Measurements from ENCODE around the gene MICAL2. TPM values are rescaled to one million over a fixed set of nuclear protein-coding genes. Genes with fewer than 3 reads are reported as not detected.
"Not testable (repeated sequence)": the region's sequence is repeated elsewhere in the genome, so short reads cannot be mapped to it uniquely, and the experiment has no call there.

MICAL2 gene
- total RNA-seq, 1 donor from 2014 or later = 0.27 TPM

DNA sequence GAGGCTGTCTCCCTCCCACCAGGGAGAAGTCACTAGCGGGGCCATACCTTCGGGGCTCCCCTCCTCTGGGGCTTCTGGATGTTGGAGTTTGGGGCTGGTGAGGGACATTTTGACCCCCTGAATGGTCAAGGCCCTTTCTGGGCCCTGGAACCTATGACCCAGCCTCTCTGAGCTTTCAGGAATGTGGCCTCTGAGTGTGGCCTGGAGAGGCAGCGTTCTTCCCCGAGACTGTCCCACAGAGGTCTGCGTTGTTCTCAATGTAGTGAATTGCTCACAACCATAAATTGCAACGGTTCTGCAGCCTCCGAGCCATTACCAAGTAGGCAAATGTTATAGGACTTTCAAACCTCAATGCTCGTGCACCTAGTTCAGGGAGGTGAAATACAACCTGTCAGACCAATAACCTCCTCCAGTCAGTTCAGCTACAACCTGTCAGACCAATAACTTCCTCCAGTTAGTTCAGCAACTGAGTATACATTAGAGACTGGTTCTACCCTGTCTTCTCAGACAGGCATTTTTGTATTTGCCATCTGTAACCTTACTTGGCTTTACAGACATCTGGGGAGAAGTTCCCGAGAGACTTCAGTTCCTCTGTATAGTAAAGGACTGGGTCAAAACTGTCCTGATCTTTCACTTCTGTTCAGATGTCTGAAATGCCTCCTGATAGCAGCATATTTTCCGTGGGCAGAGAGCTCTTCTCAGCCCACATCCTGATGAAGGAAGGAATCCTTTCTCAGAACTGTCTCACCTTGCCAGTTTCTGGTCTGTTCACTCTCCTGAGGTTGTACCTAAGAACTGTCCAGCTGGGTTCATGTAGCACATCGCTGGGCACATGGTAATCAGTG lies 34.2 kb downstream of the MICAL2 start:
- no peaks in the 10 kb centered on the region for H3K9me3 Mint-ChIP-seq
- H3K27ac Mint-ChIP-seq = no peak overlapping the region
- POLR2A ChIA-PET = no interaction called here
- no peak for ATAC-seq (ENCODE audit: low read depth)
- peaks cover 1% of the 10 kb centered on the region for H3K27me3 Mint-ChIP-seq
- intact Hi-C loops (cut with micrococcal nuclease) = no loop called here
- DNase-seq = no peak
- no peaks in the 10 kb centered on the region for H3K36me3 Mint-ChIP-seq (ENCODE audit: low read depth)
- CTCF ChIA-PET = no interaction called here
- H3K4me3 Mint-ChIP-seq = no peak overlapping the region
- TF ChIP-seq, protein P1, sequence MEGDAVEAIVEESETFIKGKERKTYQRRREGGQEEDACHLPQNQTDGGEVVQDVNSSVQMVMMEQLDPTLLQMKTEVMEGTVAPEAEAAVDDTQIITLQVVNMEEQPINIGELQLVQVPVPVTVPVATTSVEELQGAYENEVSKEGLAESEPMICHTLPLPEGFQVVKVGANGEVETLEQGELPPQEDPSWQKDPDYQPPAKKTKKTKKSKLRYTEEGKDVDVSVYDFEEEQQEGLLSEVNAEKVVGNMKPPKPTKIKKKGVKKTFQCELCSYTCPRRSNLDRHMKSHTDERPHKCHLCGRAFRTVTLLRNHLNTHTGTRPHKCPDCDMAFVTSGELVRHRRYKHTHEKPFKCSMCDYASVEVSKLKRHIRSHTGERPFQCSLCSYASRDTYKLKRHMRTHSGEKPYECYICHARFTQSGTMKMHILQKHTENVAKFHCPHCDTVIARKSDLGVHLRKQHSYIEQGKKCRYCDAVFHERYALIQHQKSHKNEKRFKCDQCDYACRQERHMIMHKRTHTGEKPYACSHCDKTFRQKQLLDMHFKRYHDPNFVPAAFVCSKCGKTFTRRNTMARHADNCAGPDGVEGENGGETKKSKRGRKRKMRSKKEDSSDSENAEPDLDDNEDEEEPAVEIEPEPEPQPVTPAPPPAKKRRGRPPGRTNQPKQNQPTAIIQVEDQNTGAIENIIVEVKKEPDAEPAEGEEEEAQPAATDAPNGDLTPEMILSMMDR (IDR thresholded peaks at IDR 0.05) = no peak
- H3K4me1 Mint-ChIP-seq = no peaks in the 10 kb centered on the region

DNA sequence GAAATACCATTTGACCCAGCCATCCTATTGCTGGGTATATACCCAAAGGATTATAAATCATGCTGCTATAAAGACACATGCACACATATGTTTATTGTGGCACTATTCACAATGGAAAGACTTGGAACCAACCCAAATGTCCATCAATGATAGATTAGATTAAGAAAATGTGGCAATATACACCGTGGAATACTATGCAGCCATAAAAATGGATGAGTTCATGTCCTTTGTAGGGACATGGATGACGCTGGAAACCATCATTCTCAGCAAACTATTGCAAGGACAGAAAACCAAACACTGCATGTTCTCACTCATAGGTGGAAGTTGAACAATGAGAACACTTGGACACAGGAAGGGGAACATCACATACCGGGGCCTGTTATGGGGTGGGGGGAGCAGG lies 36.3 kb downstream of the MICAL2 start:
- ATAC-seq (ENCODE audit: low read depth); H3K36me3 Mint-ChIP-seq (ENCODE audit: low read depth); DNase-seq; POLR2A ChIA-PET; H3K9me3 Mint-ChIP-seq; CTCF ChIA-PET; H3K4me1 Mint-ChIP-seq; H3K27ac Mint-ChIP-seq; H3K27me3 Mint-ChIP-seq; H3K4me3 Mint-ChIP-seq; intact Hi-C loops (cut with micrococcal nuclease): not testable (repeated sequence)

DNA sequence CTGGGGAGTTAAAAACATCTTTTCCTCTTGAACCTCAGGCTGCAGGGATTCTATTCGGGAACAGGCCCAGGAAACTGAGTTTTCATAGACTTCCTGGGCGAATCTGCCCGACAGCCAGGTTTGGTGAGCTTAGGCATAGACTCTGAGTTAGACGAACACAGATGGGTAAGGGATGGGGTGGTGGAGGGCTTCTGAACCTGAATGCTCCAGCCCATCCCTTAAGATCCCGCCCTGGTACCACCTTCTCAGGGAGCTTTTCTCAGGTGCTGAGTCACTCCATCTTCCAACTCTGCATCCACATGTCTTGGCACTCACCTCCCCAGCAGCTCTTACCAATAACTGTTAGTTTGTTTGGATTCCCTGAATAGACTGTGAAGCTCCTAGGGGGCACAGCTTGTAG lies 37.4 kb downstream of the MICAL2 start:
- Mint-ChIP-seq H3K27me3 (peaks cover 1% of the 10 kb centered on the region), H3K9me3 (no peaks in the 10 kb centered on the region), H3K4me3 (no peak overlapping the region), H3K36me3 (ENCODE audit: low read depth) (no peaks in the 10 kb centered on the region), H3K4me1 (no peaks in the 10 kb centered on the region), H3K27ac (no peak overlapping the region)
- intact Hi-C loops (cut with micrococcal nuclease) = no loop called here
- TF ChIP-seq, protein P1 (IDR thresholded peaks at IDR 0.05) = no peak
- ChIA-PET CTCF (no interaction called here), POLR2A (no interaction called here)
- DNase-seq = no peak
- no peak for ATAC-seq (ENCODE audit: low read depth)

DNA sequence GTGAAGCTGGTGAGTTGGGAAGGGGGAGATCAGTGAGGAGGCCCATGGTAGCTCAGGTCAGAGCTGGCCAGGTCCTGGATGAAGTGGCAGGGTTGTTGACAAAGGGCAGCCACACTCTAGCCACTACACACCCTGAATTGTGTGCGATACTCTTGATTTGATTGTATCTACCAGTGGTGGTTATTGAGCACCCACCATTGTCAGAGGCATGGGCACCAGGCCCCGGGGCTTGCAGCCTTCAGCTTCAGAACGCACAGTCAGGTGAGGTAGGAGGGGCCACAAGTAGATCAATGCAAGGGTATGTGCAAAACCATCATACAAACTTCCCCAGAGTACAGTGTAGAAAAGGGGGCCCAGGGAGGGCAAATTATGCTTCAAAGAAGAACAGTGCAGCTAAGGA lies 38.1 kb downstream of the MICAL2 start:
- no peaks in the 10 kb centered on the region for H3K9me3 Mint-ChIP-seq
- H3K27ac Mint-ChIP-seq = no peak overlapping the region
- ChIA-PET POLR2A (no interaction called here), CTCF (no interaction called here)
- no peaks in the 10 kb centered on the region for H3K4me1 Mint-ChIP-seq
- H3K36me3 Mint-ChIP-seq (ENCODE audit: low read depth) = no peaks in the 10 kb centered on the region
- no peak overlapping the region for H3K4me3 Mint-ChIP-seq
- DNase-seq (no peak), ATAC-seq (ENCODE audit: low read depth) (no peak)
- TF ChIP-seq, protein P1 (IDR thresholded peaks at IDR 0.05) = no peak
- H3K27me3 Mint-ChIP-seq = peaks cover 1% of the 10 kb centered on the region
- intact Hi-C loops (cut with micrococcal nuclease) = no loop called here

DNA sequence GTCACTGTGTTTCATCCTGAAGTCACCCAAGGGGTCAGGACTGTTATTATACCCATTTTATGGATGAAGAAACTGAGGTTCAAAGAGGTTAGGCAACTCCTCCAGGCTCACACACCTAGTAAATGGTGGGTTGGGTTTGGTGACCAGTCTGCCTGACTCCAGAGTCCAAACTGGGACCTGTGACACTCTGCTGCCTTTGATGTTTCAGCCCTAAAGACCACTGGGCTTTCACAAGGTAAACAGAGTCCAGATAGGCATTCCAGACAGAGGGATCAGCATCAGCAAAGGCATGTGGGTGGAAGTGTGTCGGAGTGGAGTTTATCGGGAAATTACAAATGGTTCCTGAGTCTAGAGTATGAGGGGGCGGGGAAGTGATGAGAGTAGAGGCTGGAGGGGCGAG lies 38.5 kb downstream of the MICAL2 start:
- POLR2A ChIA-PET = no interaction called here
- ATAC-seq (ENCODE audit: low read depth) (no peak), DNase-seq (no peak)
- no peak overlapping the region for H3K27ac Mint-ChIP-seq
- H3K4me1 Mint-ChIP-seq = no peaks in the 10 kb centered on the region
- H3K36me3 Mint-ChIP-seq (ENCODE audit: low read depth) = no peaks in the 10 kb centered on the region
- H3K27me3 Mint-ChIP-seq = peaks cover under 1% of the 10 kb centered on the region
- no peaks in the 10 kb centered on the region for H3K9me3 Mint-ChIP-seq
- TF ChIP-seq, protein P1 (IDR thresholded peaks at IDR 0.05) = no peak
- CTCF ChIA-PET = no interaction called here
- intact Hi-C loops (cut with micrococcal nuclease) = no loop called here
- no peak overlapping the region for H3K4me3 Mint-ChIP-seq

Data from activated B cell treated with CpG ODN at 0.5 μM for 24 hours (primary cell).